Head of caudate nucleus (tissue), 42 donors: ENCODE measurements around the gene SLC13A5.
A peak's percentile ranks its signal among the peaks of the same experiment; 100 is the strongest.

Experiments used
- DNase-seq, 42 donors: peaks; one replicate each; pipeline versions ENCODE4 v3.0.0 to v3.0.0-alpha.2; 2020 to 2021; ENCODE audit warnings: mixed read lengths in 7 of 42
- intact Hi-C: fragments of 100-400 bp; cut with DNase I; formaldehyde crosslinking; loops from one replicate; pipeline ENCODE4 v1.15.0; 2022

The SLC13A5 gene

DNA sequence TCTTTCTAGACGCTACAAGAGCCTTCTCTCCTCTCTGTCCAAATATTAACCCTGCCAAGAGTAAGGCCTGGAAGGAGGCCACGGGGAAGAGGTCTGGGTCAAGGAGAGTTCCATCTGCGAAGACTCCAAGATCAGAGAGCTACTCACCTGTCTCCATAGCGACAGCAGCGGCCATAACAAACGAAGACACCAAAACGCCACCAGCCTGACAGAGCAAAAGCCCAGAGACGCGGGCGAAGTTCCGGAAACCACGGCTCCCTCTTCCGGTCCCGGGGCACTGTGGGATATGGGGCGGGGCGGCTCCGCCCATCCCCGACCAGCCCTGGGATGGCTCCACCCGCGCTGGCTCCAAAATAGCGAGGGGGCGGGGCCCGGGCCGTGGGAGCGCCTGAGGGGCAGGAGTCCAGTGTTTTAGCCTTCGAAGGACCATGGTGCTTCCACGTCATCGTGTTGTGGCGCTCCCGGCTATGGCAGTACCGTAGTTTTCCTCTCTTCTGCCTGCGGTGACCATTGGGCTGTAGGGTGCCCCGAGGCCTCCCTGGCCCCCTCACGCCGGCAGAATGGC, 61.7 kb downstream of the SLC13A5 start, which contains the start of the genes C17orf100 and MED31:
TSS of gene C17orf100 (plus strand) at position 409 of the 565 bp plus-strand sequence. CDS start at position 561, 152 bp downstream.
TSS of gene MED31 (minus strand) at position 252 of the 565 bp plus-strand sequence. CDS start at position 175, 77 bp downstream.
- intact Hi-C loops = loop anchor here (5.0 kb wide), 1 partner anchor 361 kb away; the partner anchor contains the start of gene RNASEK
- peak; percentile 82 to 98 (median 96) for DNase-seq

DNA sequence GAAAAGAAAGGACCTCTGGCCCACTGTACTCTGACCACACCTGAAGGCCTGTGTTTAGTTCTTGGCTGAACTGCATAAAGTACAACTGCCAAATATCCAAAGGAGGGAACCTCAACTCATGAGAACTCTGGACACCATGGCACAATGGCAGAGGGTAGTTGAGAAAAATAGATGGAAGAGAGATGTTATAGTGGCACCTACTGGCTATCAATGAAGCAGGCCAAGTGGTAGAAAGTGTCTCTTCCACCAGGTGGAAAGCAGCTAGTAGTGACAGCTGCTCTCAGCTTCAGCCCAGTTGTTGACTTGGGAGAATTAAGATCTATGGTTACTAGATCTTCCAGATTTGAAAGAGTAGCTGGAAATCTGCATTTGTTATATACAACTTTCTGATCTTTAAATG, 65.0 kb downstream of the SLC13A5 start:
- intact Hi-C loops = no loop called here
- no peak for DNase-seq

DNA sequence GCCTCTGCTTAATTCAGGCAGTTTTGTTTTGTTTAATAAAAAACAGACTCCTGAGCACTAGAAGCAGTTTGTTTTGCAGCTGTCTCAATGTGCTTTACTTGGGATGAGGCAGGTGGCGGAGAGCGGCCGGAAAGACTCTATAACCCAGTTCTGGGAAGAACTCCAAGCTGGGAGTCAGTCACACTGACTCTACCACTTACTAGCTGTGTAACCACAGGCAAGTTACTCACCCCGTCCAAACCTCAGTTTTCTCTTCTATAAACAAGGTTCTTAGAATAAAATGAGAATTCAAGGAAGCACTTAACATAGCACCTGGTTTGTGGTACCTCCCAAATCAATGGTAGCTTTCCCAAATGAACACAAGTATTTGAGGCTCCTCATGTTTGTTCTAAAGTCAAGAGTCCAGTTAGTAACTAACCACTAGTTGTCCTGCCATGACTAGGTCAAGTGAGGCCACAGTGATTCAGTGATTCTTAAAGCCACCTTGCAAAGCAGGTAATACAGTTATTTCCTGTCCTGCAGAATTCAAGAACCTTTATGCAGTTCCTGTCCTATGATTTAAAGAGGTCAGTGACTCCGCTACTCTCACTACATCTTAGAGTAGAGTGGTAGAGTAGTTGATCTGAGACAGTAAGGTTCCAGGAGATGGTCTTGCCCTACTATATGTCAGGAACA, 69.6 kb downstream of the SLC13A5 start:
- intact Hi-C loops = no loop called here

DNA sequence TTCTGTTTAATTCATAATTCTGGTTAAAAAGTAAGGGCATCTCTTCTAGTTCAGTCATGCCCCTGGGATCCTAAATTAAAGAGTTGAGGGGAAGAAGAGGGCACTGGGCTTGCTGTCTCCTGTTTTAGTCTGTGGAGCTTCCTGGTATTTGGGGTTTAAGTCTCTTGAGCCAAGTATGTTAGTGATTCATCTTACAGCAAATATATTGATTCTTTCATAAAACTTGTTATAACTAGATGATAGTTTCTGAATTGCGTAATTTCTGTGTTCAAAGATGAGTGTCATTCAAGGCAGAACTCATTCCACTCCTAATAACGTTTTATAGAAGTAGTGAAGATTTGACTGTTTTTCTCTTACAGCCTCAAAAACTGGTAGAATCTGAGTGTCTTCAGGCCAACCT, 70.6 kb downstream of the SLC13A5 start:
- intact Hi-C loops = no loop called here
- DNase-seq = no peak

More for the DNA sequence above, 69.6 kb downstream of the SLC13A5 start:
- DNase-seq = no peak

DNA sequence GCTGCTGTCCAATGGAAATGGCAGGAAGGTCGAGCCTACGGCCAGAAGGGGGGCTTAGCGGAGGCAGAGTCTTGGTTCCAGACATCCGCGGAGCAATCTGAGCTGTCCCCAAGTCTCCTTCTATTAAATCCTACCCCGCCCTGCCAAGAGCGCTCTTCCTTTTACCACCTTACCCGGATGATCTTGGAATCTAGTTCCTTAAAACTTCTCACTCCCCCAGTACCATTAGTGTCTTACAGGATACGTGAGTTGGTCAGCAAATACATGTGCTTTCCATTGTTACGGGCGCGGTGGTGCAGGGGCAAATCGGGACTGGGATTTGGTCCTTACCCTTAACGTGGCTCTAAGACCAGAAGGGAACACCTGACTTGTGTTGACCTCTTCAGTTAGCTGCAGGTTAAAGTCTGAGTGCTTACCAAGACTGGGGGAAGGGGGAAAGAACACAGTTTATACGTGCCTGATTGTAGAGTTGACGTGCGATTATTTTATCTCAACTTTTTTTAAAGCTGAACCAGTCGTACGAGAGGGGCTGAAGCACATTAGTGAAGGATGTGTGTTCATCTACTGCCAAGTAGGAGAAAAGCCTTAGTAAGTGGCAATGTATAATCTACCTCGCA, 71.8 kb downstream of the SLC13A5 start:
- intact Hi-C loops = no loop called here
- peak in 2 of 42 donors; percentile 22 to 47 for DNase-seq

DNA sequence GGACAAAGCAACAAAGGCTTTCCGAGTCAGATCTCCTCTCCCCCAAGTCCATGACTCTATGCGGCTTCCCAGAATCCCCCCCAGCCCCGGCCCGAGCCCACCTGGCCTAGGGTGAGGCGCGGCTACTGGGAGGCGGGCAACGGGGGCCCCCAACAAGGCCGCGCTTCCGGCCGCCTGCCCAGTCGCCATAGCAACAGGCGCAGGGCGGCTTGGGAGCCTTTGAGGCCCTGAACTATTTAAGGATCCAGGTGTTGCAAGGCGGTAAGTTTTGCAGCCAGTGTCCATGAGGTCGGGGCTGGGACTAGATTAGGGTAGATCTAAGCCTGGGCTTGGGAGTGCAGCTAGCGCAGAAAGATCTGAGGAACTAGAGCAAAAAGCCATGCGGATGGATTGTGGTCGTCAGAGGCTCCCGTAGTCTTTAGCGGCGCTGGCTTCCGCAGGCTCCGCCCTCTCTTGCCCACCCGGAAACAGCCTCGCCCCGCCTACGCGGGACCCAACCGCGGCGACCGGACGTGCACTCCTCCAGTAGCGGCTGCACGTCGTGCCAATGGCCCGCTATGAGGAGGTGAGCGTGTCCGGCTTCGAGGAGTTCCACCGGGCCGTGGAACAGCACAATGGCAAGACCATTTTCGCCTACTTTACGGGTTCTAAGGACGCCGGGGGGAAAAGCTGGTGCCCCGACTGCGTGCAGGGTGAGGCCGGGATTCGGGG, 72.5 kb downstream of the SLC13A5 start, which contains the start of the genes KIAA0753 and TXNDC17:
TSS of gene KIAA0753 (minus strand) at position 176 of the 711 bp plus-strand sequence. CDS start 5,608 bp downstream, outside the sequence.
TSS of gene TXNDC17 (plus strand) at position 525 of the 711 bp plus-strand sequence. CDS start at position 548, 23 bp downstream.
- intact Hi-C loops = no loop called here
- DNase-seq = peak; percentile 77 to 96 (median 91)

DNA sequence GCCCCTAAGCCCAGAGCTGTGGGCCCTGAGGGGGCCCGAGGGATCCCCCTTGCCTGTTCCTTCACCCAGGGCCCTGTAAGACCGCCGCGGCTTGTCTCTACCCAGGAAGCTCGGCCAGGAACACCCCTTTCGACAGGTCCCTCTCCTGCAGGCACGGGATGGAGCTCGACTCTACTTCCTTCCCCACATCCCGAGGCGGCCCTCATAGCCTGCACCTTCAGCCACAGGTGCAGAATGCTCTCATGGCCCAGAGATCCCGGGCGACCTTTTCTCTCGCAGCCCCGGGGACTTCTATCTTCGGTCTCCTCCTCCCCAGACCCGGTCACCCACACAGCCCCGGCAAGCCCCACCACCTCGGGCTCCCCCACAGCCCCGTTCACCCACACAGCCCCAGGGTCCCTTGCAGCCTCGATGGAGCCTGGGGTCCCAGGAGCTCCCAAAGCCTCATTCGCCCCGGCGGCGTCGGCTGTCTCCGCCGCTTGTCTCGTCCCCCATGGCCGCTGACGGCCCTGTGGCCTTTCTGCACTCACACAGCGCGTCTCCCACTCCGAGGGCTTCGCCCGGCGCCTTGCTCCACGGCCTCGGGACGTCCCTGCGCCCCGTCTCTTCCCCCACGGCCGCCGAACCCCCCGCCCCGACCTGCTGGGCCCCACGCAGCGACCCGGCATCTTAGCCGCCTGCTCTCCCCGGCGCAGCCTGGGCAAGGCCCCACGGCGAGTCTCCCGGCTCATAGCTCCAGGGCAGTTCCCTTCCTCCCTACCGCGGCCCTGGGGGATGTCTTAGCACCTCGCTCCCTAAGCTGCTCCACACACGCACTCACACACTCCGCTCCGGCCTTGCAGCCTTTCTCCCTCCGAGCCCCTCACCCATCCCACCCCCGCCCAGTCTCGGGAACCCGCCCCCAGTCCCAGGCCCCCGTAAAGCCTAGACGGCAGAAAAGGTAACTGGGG, 73.3 kb downstream of the SLC13A5 start:
- intact Hi-C loops = no loop called here
- DNase-seq = peak in 25 of 42 donors; percentile 12 to 67 (median 42)

DNA sequence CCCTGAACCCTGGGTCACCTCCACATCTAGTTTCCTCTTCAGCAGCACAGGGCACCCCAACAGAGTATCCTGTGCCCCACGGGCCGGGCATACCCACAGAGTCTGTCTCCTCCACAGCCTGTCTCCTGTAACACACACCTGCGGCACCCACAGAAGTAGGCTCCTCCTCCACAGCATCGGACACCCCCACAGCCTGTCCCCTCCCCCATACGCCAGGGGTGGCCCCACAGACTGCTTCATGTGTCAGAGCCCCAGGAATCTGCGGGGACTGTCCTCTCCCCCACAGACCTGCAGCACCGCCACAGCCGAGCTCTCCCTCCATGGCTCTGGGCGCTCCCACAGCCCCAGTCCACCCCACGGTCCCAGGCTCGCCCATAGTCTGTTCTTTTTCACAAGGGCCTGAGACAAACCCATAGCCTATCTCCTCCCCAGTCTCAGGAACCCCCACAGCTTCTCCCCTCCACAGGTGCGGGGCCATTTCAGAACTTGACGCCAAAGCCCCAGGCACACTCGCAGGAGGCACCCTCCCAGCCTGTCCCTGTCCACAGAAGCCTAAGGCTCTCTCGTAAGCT, 74.1 kb downstream of the SLC13A5 start:
- intact Hi-C loops = no loop called here
- peak in 19 of 42 donors; percentile 21 to 70 (median 38) for DNase-seq

DNA sequence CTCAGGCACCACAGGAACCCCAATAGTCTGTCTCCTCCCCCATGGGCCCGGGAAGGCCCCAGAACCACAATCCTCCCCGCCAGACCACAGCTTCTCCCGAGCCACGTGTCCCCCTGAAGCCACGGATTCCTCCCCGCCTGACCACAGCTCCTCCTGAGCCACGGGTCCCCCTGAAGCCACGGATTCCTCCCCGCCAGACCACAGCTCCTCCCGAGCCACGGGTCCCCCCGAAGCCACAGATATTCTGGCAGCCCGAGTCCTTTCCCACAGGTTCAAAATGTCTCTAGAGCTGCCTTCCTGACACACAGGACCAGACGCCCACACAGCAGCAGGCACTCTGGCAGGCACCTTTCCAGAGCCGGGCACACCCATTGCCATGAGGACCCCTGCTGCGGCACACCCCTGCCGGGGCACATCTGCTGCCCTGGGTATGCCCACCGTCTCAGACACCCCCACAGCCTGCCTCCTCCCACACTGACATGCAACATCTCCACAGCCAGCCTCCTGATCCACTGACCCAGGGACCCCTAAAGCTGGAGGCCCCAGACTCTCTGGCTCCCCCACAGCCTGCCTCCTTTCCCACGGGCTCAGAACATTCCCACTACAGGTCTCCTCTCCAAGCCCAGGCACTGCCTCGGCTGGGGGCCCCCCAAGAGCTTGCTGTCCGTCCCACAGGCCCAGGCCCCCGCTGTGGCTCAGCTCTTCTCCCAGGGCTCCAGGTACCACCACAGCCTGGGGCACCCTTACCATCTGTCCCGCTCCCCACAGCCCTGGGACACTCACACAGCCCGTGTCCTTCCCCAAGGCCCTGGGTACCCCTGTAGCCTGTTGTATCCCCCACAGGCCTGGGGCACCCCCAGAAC, 74.9 kb downstream of the SLC13A5 start:
- DNase-seq = peak in 1 of 42 donors; percentile 14
- intact Hi-C loops = no loop called here

DNA sequence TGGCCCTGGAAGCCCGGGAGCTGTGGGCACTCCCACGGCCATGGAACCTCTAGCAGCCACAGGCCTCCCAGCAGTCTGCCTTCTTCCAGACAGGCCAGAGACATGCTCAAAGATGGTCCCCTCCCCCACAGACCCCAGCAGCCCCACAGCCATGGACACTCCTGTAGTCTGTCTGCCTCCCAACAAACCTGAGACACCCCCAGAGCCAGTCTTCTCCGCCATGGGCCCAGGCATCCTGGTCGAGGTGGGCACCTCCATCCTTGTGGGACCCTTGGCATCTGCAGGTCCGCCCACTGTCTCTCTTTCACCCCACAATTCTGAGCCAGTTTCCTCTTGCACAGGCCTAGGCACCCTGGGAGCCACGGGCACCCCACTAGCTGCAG, 75.7 kb downstream of the SLC13A5 start:
- intact Hi-C loops = no loop called here
- DNase-seq = no peak

DNA sequence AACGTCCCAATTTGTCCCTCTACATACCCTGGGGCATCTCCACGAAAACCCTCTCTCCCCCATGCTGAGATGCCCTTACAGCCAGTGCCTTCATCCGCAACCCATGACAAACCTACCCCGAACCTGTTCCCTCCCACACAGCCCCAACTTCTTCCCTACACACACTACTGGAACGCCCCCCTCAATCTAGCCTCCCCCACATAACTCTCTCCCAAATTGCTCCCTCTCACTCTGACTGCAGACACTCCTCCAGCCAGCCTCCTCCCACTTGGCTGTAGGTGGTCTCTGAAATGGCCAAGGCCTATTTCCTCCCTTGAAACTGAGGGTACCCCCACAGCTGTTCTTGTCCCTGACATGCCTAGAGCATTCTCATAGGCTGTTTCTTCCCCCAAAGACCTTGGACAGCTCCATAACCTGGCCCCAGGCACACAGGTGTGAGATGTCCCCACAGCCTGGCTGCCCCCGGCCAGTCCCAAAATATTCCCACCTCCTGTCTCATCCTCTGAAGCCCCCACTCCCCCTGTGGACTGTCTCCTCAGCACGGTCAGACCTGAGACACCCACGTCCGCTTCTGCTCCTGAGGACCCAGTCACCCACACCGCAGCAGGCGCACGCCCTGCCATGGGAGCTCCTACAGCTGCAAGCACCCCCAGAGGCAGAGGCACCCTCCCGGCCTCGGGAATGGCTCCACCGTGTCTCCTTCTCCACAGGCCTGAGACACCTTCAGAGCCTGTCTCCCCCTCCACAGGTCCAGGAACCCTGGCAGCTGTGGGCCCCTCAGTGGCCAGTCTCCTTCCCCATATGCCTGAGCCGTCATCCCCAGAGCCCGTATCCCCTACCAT, 76.3 kb downstream of the SLC13A5 start:
- peak in 7 of 42 donors; percentile 8 to 54 (median 24) for DNase-seq
- intact Hi-C loops = no loop called here

DNA sequence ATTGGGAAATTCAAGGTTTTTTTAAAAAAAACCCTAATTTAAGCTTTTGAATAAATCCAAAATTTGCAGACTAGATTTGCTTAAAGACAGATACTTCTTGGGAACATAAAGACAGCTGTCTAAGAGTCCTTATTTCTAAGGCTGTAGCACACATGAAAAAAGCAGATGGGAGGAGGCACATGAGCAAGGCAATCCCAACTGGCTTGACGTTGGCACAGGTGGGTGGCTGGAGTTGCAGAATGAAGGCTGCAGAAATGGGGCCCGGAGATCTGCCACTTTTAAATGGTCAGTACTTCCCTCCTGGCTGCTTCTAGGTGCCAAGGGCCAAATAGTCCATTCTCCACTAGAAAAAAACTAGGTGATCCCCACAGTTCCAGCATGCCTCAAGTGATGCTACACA, 77.1 kb downstream of the SLC13A5 start:
- DNase-seq = peak in 13 of 42 donors; percentile 16 to 56 (median 39)
- intact Hi-C loops = no loop called here
